Left kidney (tissue), 2 donors: ENCODE results near the gene TMEM165. TPM values are rescaled to one million over a fixed set of nuclear protein-coding genes. Genes with fewer than 3 reads are reported as not detected.

Experiments used
- DNase-seq: peaks from one replicate; pipeline ENCODE4 v3.0.0-alpha.2; 2013
- polyA plus RNA-seq: library from polyadenylated mRNA; unstranded; fragments of 120-200 nt; gene quantifications from one replicate; pipeline ENCODE4 v1.2.1, GENCODE V29; 2013; ENCODE audit not compliant: insufficient read length

Gene TMEM165
- polyA plus RNA-seq, 1 donor = 101 TPM

DNA sequence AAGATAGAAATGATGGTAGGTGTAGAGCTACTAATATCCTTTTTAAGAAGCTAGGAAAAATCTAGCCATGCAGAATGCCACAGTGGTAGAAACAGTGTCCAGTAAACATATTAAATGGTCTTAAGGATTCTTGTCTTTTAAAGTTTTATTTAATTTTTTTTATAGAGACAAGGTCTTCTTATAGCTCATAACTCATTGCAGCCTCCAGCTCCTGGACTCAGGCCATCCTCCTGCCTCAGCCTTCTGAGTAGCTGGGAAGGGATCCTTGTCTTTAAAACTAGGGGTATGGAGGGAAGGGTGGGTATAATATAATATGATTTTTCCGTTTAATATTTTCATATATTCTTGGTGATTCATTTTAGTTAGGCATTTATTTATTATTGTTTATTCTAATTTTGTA is 3.8 kb downstream of the TMEM165 start:
- no peak for DNase-seq

- DNase-seq = no peak
Measured at GRCh38 chr4:55405073-55405472, 9.3 kb downstream of the TMEM165 start.

GRCh38 chr4:55406545-55406944 is 10.8 kb downstream of the TMEM165 start:
- DNase-seq = no peak

GRCh38 chr4:55407119-55407518 is 11.4 kb downstream of the TMEM165 start:
- no peak for DNase-seq

GRCh38 chr4:55407764-55408163 is 12.0 kb downstream of the TMEM165 start:
- DNase-seq = no peak

DNA sequence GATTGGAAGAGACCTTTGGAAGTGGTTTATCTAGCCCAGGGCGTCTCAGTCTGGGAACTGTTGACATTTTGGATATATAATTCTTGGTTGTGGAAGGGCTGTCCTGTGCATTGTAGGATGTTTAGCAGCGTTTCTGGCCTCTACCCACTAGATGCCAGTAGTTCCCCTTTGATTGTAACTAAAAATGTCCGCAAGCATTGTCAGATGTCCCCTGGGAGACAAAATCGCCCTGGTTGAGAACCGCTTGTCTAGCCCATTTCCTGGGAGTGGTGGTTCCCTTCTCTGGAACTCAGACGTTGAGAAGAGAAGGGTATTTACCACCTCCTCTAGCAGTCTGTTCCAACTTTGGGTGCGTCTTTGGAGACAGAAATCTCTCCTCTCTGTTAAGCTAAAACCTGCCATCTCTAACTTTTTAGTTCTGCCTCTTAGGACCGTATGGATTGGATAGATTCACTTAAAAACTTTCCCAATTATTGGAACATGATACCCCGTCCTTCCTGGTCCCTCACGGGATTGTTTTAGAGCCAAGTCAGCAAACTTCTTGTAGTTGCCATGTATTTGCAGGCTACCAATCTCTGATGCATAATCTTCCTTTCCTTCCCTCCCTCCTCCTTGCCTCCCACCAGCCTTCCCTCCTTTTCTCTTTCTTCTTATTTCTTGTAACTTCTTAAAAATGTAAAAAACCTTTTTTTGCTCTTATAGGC is 13.9 kb downstream of the TMEM165 start:
- DNase-seq = no peak

DNA sequence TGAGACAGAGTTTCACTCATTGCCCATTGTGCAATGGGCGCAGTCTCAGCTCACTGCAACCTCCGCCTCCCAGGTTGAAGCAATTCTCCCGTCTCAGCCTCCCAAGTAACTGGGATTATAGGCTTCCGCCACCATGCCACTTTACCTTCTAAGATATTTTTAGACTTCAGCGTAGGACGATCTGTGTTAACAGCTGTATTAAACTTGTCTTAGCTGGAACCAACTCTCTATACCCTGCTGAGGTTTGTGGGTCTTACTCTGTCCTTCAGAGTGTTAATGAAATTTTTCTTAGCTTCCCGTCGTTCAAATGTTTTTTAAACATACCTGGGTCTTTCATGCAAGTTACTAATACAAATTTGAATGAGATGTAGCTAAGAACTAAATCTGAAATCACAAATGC is 14.7 kb downstream of the TMEM165 start:
- DNase-seq = no peak

DNA sequence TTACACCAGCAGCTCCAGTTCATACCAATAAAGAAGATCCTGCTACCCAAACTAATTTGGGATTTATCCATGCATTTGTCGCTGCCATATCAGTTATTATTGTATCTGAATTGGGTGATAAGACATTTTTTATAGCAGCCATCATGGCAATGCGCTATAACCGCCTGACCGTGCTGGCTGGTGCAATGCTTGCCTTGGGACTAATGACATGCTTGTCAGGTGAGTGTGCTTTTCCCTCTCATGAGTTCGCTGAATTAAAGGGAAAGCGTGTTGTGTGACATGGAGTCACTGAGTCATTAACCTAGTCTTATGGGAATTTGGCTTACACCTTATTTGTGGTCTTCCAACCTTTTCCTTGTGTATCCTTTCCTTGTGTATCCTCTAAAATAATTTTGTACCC is 15.9 kb downstream of the TMEM165 start:
- DNase-seq = no peak

GRCh38 chr4:55416176-55416575 is 20.4 kb downstream of the TMEM165 start:
- DNase-seq = no peak

- DNase-seq = no peak
Measured at GRCh38 chr4:55424791-55425190, 29.0 kb downstream of the TMEM165 start.

GRCh38 chr4:55431710-55432336 is 36.1 kb downstream of the TMEM165 start:
- DNase-seq = no peak

- no peak for DNase-seq
Measured at GRCh38 chr4:55435141-55435841, 39.5 kb downstream of the TMEM165 start.

GRCh38 chr4:55437356-55437796 is 41.6 kb downstream of the TMEM165 start:
- DNase-seq = no peak

DNA sequence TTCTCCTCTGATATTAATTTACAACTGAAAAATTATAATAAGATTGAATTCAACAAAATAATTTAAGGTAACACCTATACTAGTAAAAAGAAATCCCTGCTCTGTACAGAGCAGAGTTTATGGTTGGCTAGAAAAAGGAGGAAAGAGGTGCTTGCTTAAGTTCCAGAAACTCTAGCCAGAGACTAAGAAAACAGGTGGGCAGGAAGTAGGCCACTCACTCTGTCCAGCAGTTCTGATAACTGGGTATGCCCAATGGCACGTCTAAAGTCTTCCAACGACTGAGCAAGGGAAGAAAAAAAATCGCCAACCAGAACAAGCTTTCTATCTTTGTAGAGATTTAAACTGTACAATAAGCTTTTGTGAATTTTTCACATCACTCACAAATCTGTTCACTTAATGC is 42.1 kb downstream of the TMEM165 start:
- DNase-seq = no peak

DNA sequence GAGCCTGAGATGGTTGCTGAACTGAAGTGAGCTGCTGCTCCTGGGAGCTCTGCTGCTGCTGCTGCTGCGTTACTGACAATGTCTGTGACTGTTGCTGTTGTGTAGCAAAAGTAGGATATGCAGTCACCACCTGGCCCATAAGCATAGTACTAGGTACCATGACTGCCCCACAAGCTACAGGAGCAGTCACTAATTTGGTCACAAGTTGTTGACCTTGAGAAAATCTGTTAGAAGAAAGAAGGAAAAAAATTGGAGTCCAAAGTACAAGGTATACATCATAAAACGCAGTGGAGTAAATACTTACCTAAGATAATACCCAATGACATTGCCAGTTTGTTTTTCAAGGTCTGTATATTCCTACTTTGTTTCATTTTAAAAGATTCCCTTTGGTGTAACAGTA is 42.6 kb downstream of the TMEM165 start:
- no peak for DNase-seq

- DNase-seq = no peak
Measured at GRCh38 chr4:55439023-55439422, 43.3 kb downstream of the TMEM165 start.

- DNase-seq = no peak
Measured at GRCh38 chr4:55440786-55441185, 45.0 kb downstream of the TMEM165 start.

DNA sequence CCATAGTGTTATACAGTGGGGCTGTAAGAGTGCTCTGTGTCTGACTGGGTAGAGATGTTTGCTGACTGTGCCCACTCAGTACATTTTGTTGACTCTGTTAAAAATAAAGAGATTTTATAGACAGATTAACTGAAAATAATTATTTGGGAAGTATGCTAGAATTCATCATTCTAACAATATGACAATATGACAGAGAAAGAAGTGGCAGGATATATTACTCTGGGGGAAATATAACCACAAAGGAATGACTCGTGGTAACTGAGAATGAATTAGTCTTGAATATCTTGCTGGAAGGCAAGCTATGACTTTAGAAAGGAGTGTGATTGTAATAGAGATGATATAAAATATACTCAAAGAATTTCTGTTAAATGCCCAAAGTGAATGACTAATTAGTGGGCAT is 46.8 kb downstream of the TMEM165 start:
- no peak for DNase-seq

DNA sequence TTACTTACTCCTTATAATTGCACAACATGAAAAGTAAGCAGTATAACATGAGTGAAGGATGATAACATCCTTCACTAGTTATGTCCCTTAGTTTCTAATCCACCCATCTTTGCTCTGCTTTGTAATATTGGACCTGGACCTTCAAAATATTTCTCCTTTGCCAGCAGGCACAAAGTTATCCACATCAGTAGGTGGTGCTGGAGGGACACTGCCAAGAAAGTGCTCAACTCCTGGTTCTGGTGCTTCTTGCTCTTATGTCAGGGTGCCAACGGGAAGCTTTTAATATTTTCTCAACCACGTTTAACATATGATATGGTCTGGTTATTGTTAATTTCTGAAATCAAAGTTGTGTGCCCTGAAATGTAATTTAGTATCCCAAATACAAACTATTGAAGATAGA is 49.1 kb downstream of the TMEM165 start:
- no peak for DNase-seq

GRCh38 chr4:55445921-55446577 is 50.3 kb downstream of the TMEM165 start:
- DNase-seq = no peak

GRCh38 chr4:55446578-55446922 is 50.8 kb downstream of the TMEM165 start:
- DNase-seq = no peak

DNA sequence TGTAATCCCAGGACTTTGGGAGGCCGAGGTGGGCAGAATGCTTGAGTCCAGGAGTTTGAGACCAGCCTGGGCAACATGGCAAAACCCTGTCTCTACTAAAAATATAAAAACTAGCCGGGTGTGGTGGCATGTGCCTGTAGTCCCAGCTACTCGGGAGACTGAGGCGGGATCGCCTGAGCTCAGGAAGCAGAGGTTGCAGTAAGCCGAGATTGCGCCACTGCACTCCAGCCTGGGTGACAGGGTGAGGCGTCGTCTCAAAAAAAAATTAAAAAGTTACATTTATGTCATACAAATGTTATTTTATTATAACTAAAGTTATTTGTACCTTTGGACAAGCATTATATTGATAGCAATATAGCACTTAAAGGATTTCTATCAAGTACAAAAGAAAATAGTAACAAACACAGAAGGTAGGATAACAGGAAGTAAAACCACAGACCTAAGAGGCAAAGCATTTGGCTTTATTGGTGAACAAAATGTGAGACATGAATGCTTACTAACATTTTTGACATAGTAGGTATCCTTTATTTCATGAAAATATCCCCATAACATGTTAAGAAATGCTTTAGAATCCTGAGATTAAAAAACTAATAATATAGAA is 51.5 kb downstream of the TMEM165 start:
- no peak for DNase-seq

DNA sequence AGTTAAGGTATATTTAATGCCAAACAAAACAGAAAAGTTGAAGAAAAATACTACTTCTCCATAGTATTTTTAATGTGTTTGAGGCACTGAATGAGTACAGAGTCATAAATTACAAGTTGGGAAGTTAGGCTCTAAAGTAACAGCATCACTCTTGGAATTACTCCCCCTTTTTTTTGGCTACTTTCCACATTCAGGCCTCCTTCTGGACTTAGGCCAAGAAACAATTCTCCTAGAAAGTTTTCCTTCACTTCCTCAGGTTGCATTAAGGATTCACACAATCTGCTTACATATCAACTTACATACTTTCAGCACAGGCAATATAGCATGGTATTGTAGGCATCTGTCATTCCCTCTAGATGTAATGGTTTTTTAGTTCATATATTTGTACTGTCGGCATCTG is 52.1 kb downstream of the TMEM165 start:
- peak; percentile 37 for DNase-seq
